Measurements from ENCODE around the gene E4F1.

- TF ChIP-seq CTCF (IDR thresholded peaks at IDR 0.05) (no peak), POLR2AphosphoS5 (IDR thresholded peaks at IDR 0.05) (no peak)
Observed at GRCh38 chr16:2210386-2211365, 12.7 kb upstream of the E4F1 start, which contains the start of gene BRICD5.
